ENCODE results near the gene CCSER1. TPM values are rescaled to one million over a fixed set of nuclear protein-coding genes. Genes with fewer than 3 reads are reported as not detected.
"Not testable (repeated sequence)": the region's sequence is repeated elsewhere in the genome, so short reads cannot be mapped to it uniquely, and the experiment has no call there.

Gene CCSER1
- total and polyA plus RNA-seq, 4 donors: 0.61 to 23.0 (median 3.8) TPM

GRCh38 chr4:90889171-90889570, 762.0 kb downstream of the CCSER1 start:
- Histone ChIP-seq H3K4me1 (ENCODE audit: control insufficient read depth in 5 of 5, insufficient read depth in 5 of 5, low read length in 5 of 5) (peaks cover 0 to 5% (median 0%) of the 10 kb centered on the region in 5 donors), H3K27ac (ENCODE audit: low read depth in 1 of 2, low read length in 1 of 2) (no peak overlapping the region), H3K4me3 (no peak overlapping the region), H3K9ac (ENCODE audit: insufficient read depth in 1 of 2, low read length in 2 of 2) (no peak overlapping the region), H3K36me3 (ENCODE audit: control insufficient read depth in 4 of 4, insufficient read depth in 4 of 4, low read length in 4 of 4) (no peaks in the 10 kb centered on the region), H3K27me3 (ENCODE audit: control insufficient read depth in 3 of 3, insufficient read depth in 3 of 3, low read length in 2 of 3) (no peaks in the 10 kb centered on the region), H3K9me3 (ENCODE audit: control insufficient read depth in 4 of 4, insufficient read depth in 3 of 4, low read length in 3 of 4) (no peaks in the 10 kb centered on the region)
- DNase-seq (no peak), ATAC-seq (ENCODE audit: insufficient read depth, low FRiP score) (no peak)
- TF ChIP-seq CTCF (IDR thresholded peaks at IDR 0.05; ENCODE audit: control extremely low read depth, extremely low read depth): no peak
- WGBS, 2 donors: 74 to 80% methylated on average over 2 of the region's 2 CpGs

- H3K4me3 ChIP-seq; H3K9me3 ChIP-seq (ENCODE audit: control insufficient read depth in 4 of 4, insufficient read depth in 3 of 4, low read length in 3 of 4); H3K36me3 ChIP-seq (ENCODE audit: control insufficient read depth in 4 of 4, insufficient read depth in 4 of 4, low read length in 4 of 4); H3K27ac ChIP-seq (ENCODE audit: low read depth in 1 of 2, low read length in 1 of 2); DNase-seq; H3K4me1 ChIP-seq (ENCODE audit: control insufficient read depth in 5 of 5, insufficient read depth in 5 of 5, low read length in 5 of 5); ATAC-seq (ENCODE audit: insufficient read depth, low FRiP score); H3K9ac ChIP-seq (ENCODE audit: insufficient read depth in 1 of 2, low read length in 2 of 2); H3K27me3 ChIP-seq (ENCODE audit: control insufficient read depth in 3 of 3, insufficient read depth in 3 of 3, low read length in 2 of 3): not testable (repeated sequence)
- 88 to 97% methylated on average over 1 of the region's 1 CpG for WGBS, 2 donors
Measured at GRCh38 chr4:90903413-90903812, 776.2 kb downstream of the CCSER1 start.

GRCh38 chr4:90904021-90904420, 776.8 kb downstream of the CCSER1 start:
- Histone ChIP-seq H3K27ac (ENCODE audit: low read depth in 1 of 2, low read length in 1 of 2) (no peak overlapping the region), H3K9me3 (ENCODE audit: control insufficient read depth in 4 of 4, insufficient read depth in 3 of 4, low read length in 3 of 4) (peaks cover 0 to 6% (median 5%) of the 10 kb centered on the region in 4 donors), H3K36me3 (ENCODE audit: control insufficient read depth in 4 of 4, insufficient read depth in 4 of 4, low read length in 4 of 4) (no peaks in the 10 kb centered on the region), H3K27me3 (ENCODE audit: control insufficient read depth in 3 of 3, insufficient read depth in 3 of 3, low read length in 2 of 3) (no peaks in the 10 kb centered on the region), H3K4me3 (no peak overlapping the region), H3K4me1 (ENCODE audit: control insufficient read depth in 5 of 5, insufficient read depth in 5 of 5, low read length in 5 of 5) (no peaks in the 10 kb centered on the region), H3K9ac (ENCODE audit: insufficient read depth in 1 of 2, low read length in 2 of 2) (no peak overlapping the region)
- no peak for TF ChIP-seq CTCF (IDR thresholded peaks at IDR 0.05; ENCODE audit: control extremely low read depth, extremely low read depth)
- ATAC-seq (ENCODE audit: insufficient read depth, low FRiP score): no peak
- no peak for DNase-seq
- WGBS, 2 donors: 45 to 62% methylated on average over 1 of the region's 1 CpG

GRCh38 chr4:90906239-90906638, 779.0 kb downstream of the CCSER1 start:
- no peak overlapping the region for H3K9ac ChIP-seq (ENCODE audit: insufficient read depth in 1 of 2, low read length in 2 of 2)
- ATAC-seq (ENCODE audit: insufficient read depth, low FRiP score) (no peak), DNase-seq (no peak)
- H3K27me3 ChIP-seq (ENCODE audit: control insufficient read depth in 3 of 3, insufficient read depth in 3 of 3, low read length in 2 of 3): no peaks in the 10 kb centered on the region
- H3K9me3 ChIP-seq (ENCODE audit: control insufficient read depth in 4 of 4, insufficient read depth in 3 of 4, low read length in 3 of 4): peaks cover 0 to 5% (median 5%) of the 10 kb centered on the region in 4 donors
- no peak overlapping the region for H3K27ac ChIP-seq (ENCODE audit: low read depth in 1 of 2, low read length in 1 of 2)
- no peak overlapping the region for H3K4me3 ChIP-seq
- no peaks in the 10 kb centered on the region for H3K4me1 ChIP-seq (ENCODE audit: control insufficient read depth in 5 of 5, insufficient read depth in 5 of 5, low read length in 5 of 5)
- no peak for TF ChIP-seq CTCF (IDR thresholded peaks at IDR 0.05; ENCODE audit: control extremely low read depth, extremely low read depth)
- WGBS, 2 donors: 52 to 57% methylated on average over 3 of the region's 3 CpGs
- H3K36me3 ChIP-seq (ENCODE audit: control insufficient read depth in 4 of 4, insufficient read depth in 4 of 4, low read length in 4 of 4): no peaks in the 10 kb centered on the region

- DNase-seq; H3K9ac ChIP-seq (ENCODE audit: insufficient read depth in 1 of 2, low read length in 2 of 2); ATAC-seq (ENCODE audit: insufficient read depth, low FRiP score); H3K27me3 ChIP-seq (ENCODE audit: control insufficient read depth in 3 of 3, insufficient read depth in 3 of 3, low read length in 2 of 3); H3K4me1 ChIP-seq (ENCODE audit: control insufficient read depth in 5 of 5, insufficient read depth in 5 of 5, low read length in 5 of 5); H3K27ac ChIP-seq (ENCODE audit: low read depth in 1 of 2, low read length in 1 of 2); H3K9me3 ChIP-seq (ENCODE audit: control insufficient read depth in 4 of 4, insufficient read depth in 3 of 4, low read length in 3 of 4); H3K4me3 ChIP-seq; H3K36me3 ChIP-seq (ENCODE audit: control insufficient read depth in 4 of 4, insufficient read depth in 4 of 4, low read length in 4 of 4): not testable (repeated sequence)
- 89 to 90% methylated on average over 17 of the region's 17 CpGs for WGBS, 2 donors
Measured at GRCh38 chr4:90911724-90912434, 784.7 kb downstream of the CCSER1 start.
